NT2/D1 (cell line): ENCODE results near the gene NAT14.
A peak's percentile ranks its signal among the peaks of the same experiment; 100 is the strongest.

Experiments
- DNase-seq: peaks from one replicate; pipeline ENCODE4 v3.0.0-alpha.2; 2011; ENCODE audit warnings: low read depth, low spot score
- H3K27me3 ChIP-seq: 2 replicates; pipeline ENCODE4 v1.6.0; 2011; ENCODE audit warnings: mild to moderate bottlenecking; ENCODE audit not compliant: insufficient read length, insufficient read depth
- H3K36me3 ChIP-seq: 2 replicates; pipeline ENCODE4 v1.6.1; 2011; ENCODE audit warnings: mild to moderate bottlenecking, low read length, mixed read lengths; ENCODE audit not compliant: insufficient read depth, insufficient read length
- H3K4me1 ChIP-seq: 2 replicates; pipeline ENCODE4 v1.5.1; 2011; ENCODE audit not compliant: insufficient read depth, insufficient read length
- H3K4me3 ChIP-seq: 2 replicates; pipeline ENCODE4 v1.5.1; 2011; ENCODE audit warnings: low read depth; ENCODE audit not compliant: insufficient read length
- H3K9ac ChIP-seq: 2 replicates; pipeline ENCODE4 v1.6.0; 2011; ENCODE audit warnings: low read depth; ENCODE audit not compliant: insufficient read length
- H3K9me3 ChIP-seq: 2 replicates; pipeline ENCODE4 v1.5.1; 2011; ENCODE audit warnings: mild to moderate bottlenecking, low read length; ENCODE audit not compliant: insufficient read depth
- SUZ12 ChIP-seq: IDR thresholded peaks from 2 replicates; pipeline ENCODE4 v1.6.1; 2011; ENCODE audit not compliant: insufficient read length, insufficient read depth; ENCODE audit errors: extremely low read depth
- YY1 ChIP-seq: IDR thresholded peaks from 2 replicates; pipeline ENCODE4 v1.6.1; 2011; ENCODE audit not compliant: insufficient read length, insufficient read depth
- ZNF274 ChIP-seq: IDR thresholded peaks from 2 replicates; pipeline ENCODE4 v1.6.1; 2011; ENCODE audit warnings: mild to moderate bottlenecking, low read depth, low read length

Gene NAT14

GRCh38 chr19:55484593-55485438 lies at the start of gene NAT14:
Gene NAT14, plus strand, starts transcription at chr19:55485188. Its CDS starts 521 bp downstream, at chr19:55485709.
- H3K9me3 ChIP-seq, result no peaks in the 10 kb centered on the region
- H3K9ac ChIP-seq, result peak within 1 kb of the TSS; percentile 82
- peaks cover 13% of the 10 kb centered on the region for H3K36me3 ChIP-seq
- peaks cover 14% of the 10 kb centered on the region for H3K4me1 ChIP-seq
- TF ChIP-seq SUZ12, result no peak
- peak within 1 kb of the TSS; percentile 64 for H3K4me3 ChIP-seq
- DNase-seq, result peak; percentile 66
- H3K27me3 ChIP-seq, result no peaks in the 10 kb centered on the region

- H3K4me1 ChIP-seq, result peaks cover 8% of the 10 kb centered on the region
- TF ChIP-seq ZNF274 (no peak), YY1 (no peak), SUZ12 (no peak)
- no peak overlapping the region for H3K9ac ChIP-seq
- no peak for DNase-seq
- no peak overlapping the region for H3K4me3 ChIP-seq
- H3K27me3 ChIP-seq, result peaks cover 68% of the 10 kb centered on the region
- no peaks in the 10 kb centered on the region for H3K9me3 ChIP-seq
- H3K36me3 ChIP-seq, result no peaks in the 10 kb centered on the region
Observed at GRCh38 chr19:55436847-55437246, 48.1 kb upstream of the NAT14 start.

DNA sequence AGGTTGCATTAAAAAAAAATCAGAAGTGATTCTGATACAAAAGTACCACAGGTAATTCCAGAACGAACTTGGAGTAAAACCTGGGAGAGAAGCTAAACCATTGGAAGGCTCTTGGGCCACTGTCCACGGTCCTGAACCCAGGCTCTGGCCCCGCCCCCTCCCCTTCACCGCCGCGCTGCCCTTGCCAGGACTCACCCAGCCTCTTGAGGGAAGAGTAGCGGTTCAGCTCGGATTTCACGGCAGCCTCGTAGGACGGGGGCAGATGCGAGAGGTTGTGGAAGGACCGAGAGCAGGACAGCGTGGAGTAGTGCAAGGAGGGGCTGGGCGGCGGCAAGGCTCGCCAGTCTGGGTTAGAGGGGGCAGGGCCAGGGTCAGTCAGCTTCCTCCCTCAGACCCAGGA lies 47.6 kb upstream of the NAT14 start:
- TF ChIP-seq YY1, result no peak
- no peak for TF ChIP-seq ZNF274
- TF ChIP-seq SUZ12, result no peak
- Histone ChIP-seq H3K36me3 (no peaks in the 10 kb centered on the region), H3K9ac (no peak overlapping the region), H3K9me3 (no peaks in the 10 kb centered on the region), H3K27me3 (peaks cover 71% of the 10 kb centered on the region), H3K4me3 (no peak overlapping the region), H3K4me1 (peaks cover 8% of the 10 kb centered on the region)
- DNase-seq, result peak; percentile 61

GRCh38 chr19:55439052-55439451 lies 45.9 kb upstream of the NAT14 start:
- Histone ChIP-seq H3K36me3 (no peaks in the 10 kb centered on the region), H3K9ac (no peak overlapping the region), H3K4me3 (no peak overlapping the region), H3K9me3 (no peaks in the 10 kb centered on the region), H3K27me3 (peaks cover 86% of the 10 kb centered on the region), H3K4me1 (peaks cover 8% of the 10 kb centered on the region)
- DNase-seq, result no peak
- no peak for TF ChIP-seq YY1

GRCh38 chr19:55440411-55441105 lies 44.4 kb upstream of the NAT14 start:
- peaks cover 90% of the 10 kb centered on the region for H3K27me3 ChIP-seq

GRCh38 chr19:55441319-55441691 lies 43.7 kb upstream of the NAT14 start:
- TF ChIP-seq SUZ12 (no peak), YY1 (no peak), ZNF274 (no peak)
- Histone ChIP-seq H3K4me3 (no peak overlapping the region), H3K9ac (peak overlapping the region; percentile 8), H3K36me3 (no peaks in the 10 kb centered on the region), H3K4me1 (peaks cover 8% of the 10 kb centered on the region), H3K27me3 (peaks cover 94% of the 10 kb centered on the region), H3K9me3 (no peaks in the 10 kb centered on the region)
- DNase-seq, result no peak

More at GRCh38 chr19:55440411-55441105, 44.4 kb upstream of the NAT14 start:
- no peaks in the 10 kb centered on the region for H3K9me3 ChIP-seq
- no peak for TF ChIP-seq SUZ12
- TF ChIP-seq YY1, result no peak
- TF ChIP-seq ZNF274, result no peak
- DNase-seq, result no peak
- peak overlapping the region; percentile 50 for H3K9ac ChIP-seq
- H3K4me3 ChIP-seq, result peak overlapping the region; percentile 37
- no peaks in the 10 kb centered on the region for H3K36me3 ChIP-seq
- peaks cover 8% of the 10 kb centered on the region for H3K4me1 ChIP-seq

DNA sequence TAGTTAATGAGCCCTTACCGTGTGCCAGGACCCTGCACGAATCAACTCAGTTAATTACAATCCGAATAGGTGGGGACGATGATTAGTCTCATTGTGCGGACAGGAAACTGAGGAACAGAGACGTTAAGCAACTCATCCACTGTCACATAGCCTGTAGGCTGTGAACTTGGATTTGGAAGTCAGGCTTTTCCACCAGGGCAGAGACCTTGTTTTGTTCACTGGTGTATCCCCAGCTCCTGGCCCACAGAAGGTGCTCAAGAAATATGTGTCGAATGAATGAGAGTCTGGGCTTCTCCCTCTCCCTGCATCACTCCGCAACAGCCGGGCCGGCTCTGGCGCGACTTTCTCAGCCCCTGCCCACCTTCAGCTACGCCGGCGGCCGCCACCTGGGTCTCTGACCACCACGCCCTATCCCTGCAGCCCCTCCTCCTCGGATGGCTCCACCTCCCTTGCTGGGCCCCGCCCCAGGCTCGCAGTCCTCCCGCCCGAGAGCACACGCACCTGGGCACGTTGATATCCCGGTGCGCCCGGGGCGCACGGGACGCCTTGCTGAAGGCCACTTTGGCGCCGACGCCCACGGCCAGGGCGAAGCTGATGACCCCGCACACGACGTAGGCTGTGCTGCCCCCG lies 43.2 kb upstream of the NAT14 start:
- Histone ChIP-seq H3K4me1 (peaks cover 8% of the 10 kb centered on the region), H3K9ac (no peak overlapping the region), H3K27me3 (peaks cover 95% of the 10 kb centered on the region), H3K9me3 (no peaks in the 10 kb centered on the region), H3K4me3 (peak overlapping the region; percentile 9), H3K36me3 (no peaks in the 10 kb centered on the region)
- DNase-seq, result no peak
- no peak for TF ChIP-seq YY1
- TF ChIP-seq SUZ12, result no peak
- no peak for TF ChIP-seq ZNF274
